Measurements from ENCODE around the gene NMRAL1.

The NMRAL1 gene

GRCh38 chr16:4486126-4486893 lies 11.9 kb upstream of the NMRAL1 start:
- no peaks in the 10 kb centered on the region for H3K27me3 ChIP-seq (ENCODE audit: insufficient read depth, low read length)
- no peaks in the 10 kb centered on the region for H3K4me1 ChIP-seq (ENCODE audit: insufficient read depth, low read length, severe bottlenecking)
- H3K4me2 ChIP-seq (ENCODE audit: low read length): no peak overlapping the region
- H3K27ac ChIP-seq (ENCODE audit: low read depth, low read length, poor library complexity, severe bottlenecking): no peak overlapping the region
- H3K9me2 ChIP-seq (ENCODE audit: low read depth, low read length): no peaks in the 10 kb centered on the region
- H4K20me1 ChIP-seq (ENCODE audit: insufficient read depth, low read length): no peaks in the 10 kb centered on the region
- H3K4me3 ChIP-seq (ENCODE audit: low read depth, low read length, poor library complexity, severe bottlenecking): no peak overlapping the region
- H2AFZ ChIP-seq (ENCODE audit: low read length): no peak overlapping the region
- H3K9me3 ChIP-seq (ENCODE audit: low read length): no peaks in the 10 kb centered on the region
- no peaks in the 10 kb centered on the region for H3F3A ChIP-seq (ENCODE audit: insufficient read depth, low read length)
- H3K9ac ChIP-seq (ENCODE audit: low read length): no peak overlapping the region
- TF ChIP-seq, protein P1, sequence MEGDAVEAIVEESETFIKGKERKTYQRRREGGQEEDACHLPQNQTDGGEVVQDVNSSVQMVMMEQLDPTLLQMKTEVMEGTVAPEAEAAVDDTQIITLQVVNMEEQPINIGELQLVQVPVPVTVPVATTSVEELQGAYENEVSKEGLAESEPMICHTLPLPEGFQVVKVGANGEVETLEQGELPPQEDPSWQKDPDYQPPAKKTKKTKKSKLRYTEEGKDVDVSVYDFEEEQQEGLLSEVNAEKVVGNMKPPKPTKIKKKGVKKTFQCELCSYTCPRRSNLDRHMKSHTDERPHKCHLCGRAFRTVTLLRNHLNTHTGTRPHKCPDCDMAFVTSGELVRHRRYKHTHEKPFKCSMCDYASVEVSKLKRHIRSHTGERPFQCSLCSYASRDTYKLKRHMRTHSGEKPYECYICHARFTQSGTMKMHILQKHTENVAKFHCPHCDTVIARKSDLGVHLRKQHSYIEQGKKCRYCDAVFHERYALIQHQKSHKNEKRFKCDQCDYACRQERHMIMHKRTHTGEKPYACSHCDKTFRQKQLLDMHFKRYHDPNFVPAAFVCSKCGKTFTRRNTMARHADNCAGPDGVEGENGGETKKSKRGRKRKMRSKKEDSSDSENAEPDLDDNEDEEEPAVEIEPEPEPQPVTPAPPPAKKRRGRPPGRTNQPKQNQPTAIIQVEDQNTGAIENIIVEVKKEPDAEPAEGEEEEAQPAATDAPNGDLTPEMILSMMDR (IDR thresholded peaks at IDR 0.05; ENCODE audit: low read length): no peak
- TF ChIP-seq EZH2 (IDR thresholded peaks at IDR 0.05; ENCODE audit: borderline replicate concordance, low read length): no peak
- peaks cover 4% of the 10 kb centered on the region; the same call in 1 of the 2 replicates for H3K79me2 ChIP-seq (ENCODE audit: insufficient read depth, low read length)
- H3K36me3 ChIP-seq (ENCODE audit: insufficient read depth, low read length): peaks cover 47% of the 10 kb centered on the region

DNA sequence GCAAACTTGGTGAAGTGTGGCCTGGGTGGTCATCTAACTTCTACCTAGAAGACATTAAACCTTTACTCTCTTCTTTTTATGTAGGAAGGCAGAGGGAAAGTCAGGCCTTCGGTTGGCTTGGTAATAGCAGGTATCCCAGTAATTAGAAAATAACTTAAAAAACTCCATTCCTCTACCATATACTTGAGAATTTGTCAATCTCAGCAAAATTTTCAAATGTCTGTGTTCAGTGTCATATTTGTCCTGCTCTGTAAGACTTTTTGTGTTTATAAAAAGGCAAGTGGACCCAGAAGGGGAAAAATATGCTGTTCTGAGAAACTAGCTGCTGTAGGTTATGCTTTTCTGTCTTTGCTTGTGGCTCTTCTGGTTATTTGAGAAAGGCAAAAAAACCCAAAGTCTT lies 7.5 kb upstream of the NMRAL1 start:
- Histone ChIP-seq H3K4me3 (ENCODE audit: low read depth, low read length, poor library complexity, severe bottlenecking) (no peak overlapping the region), H3K79me2 (ENCODE audit: insufficient read depth, low read length) (peaks cover 19% of the 10 kb centered on the region), H3K9me2 (ENCODE audit: low read depth, low read length) (no peaks in the 10 kb centered on the region)

DNA sequence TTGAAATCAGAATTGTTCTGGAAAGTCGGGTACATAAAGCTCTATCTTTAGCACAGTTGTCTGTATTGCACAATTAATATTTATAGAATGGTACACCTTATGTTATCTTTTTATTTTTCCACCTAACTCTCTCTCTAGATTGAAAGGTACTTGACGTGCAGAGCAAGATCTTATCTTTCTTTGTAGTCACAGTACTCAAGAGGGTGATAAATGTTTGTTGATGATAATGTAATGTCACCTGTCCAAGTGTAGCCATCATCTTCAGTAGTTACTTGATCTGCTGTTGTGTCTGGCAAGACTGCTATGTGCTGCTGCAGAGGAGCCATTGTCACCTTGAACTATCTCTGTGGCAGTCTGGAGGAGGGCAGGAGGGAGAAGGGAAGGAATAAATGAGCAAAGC lies 7.1 kb upstream of the NMRAL1 start:
- Histone ChIP-seq H3K9ac (ENCODE audit: low read length) (no peak overlapping the region), H4K20me1 (ENCODE audit: insufficient read depth, low read length) (no peaks in the 10 kb centered on the region), H3K9me2 (ENCODE audit: low read depth, low read length) (no peaks in the 10 kb centered on the region), H3F3A (ENCODE audit: insufficient read depth, low read length) (no peaks in the 10 kb centered on the region), H3K27ac (ENCODE audit: low read depth, low read length, poor library complexity, severe bottlenecking) (no peak overlapping the region), H3K4me2 (ENCODE audit: low read length) (no peak overlapping the region), H3K27me3 (ENCODE audit: insufficient read depth, low read length) (no peaks in the 10 kb centered on the region), H3K79me2 (ENCODE audit: insufficient read depth, low read length) (peaks cover 19% of the 10 kb centered on the region), H3K4me1 (ENCODE audit: insufficient read depth, low read length, severe bottlenecking) (peaks cover 12% of the 10 kb centered on the region), H2AFZ (ENCODE audit: low read length) (no peak overlapping the region), H3K36me3 (ENCODE audit: insufficient read depth, low read length) (peaks cover 22% of the 10 kb centered on the region), H3K4me3 (ENCODE audit: low read depth, low read length, poor library complexity, severe bottlenecking) (no peak overlapping the region), H3K9me3 (ENCODE audit: low read length) (no peaks in the 10 kb centered on the region)
- TF ChIP-seq EZH2 (IDR thresholded peaks at IDR 0.05; ENCODE audit: borderline replicate concordance, low read length): no peak
- TF ChIP-seq, protein P1 (IDR thresholded peaks at IDR 0.05; ENCODE audit: low read length): no peak

More for the DNA sequence above, 7.5 kb upstream of the NMRAL1 start:
- H4K20me1 ChIP-seq (ENCODE audit: insufficient read depth, low read length): no peaks in the 10 kb centered on the region
- H3K36me3 ChIP-seq (ENCODE audit: insufficient read depth, low read length): peaks cover 25% of the 10 kb centered on the region
- no peaks in the 10 kb centered on the region for H3F3A ChIP-seq (ENCODE audit: insufficient read depth, low read length)
- H3K9ac ChIP-seq (ENCODE audit: low read length): no peak overlapping the region
- H3K27ac ChIP-seq (ENCODE audit: low read depth, low read length, poor library complexity, severe bottlenecking): no peak overlapping the region
- TF ChIP-seq EZH2 (IDR thresholded peaks at IDR 0.05; ENCODE audit: borderline replicate concordance, low read length): no peak
- TF ChIP-seq, protein P1 (IDR thresholded peaks at IDR 0.05; ENCODE audit: low read length): no peak
- no peaks in the 10 kb centered on the region for H3K27me3 ChIP-seq (ENCODE audit: insufficient read depth, low read length)
- no peak overlapping the region for H3K4me2 ChIP-seq (ENCODE audit: low read length)
- peaks cover 12% of the 10 kb centered on the region for H3K4me1 ChIP-seq (ENCODE audit: insufficient read depth, low read length, severe bottlenecking)
- no peak overlapping the region for H2AFZ ChIP-seq (ENCODE audit: low read length)
- no peaks in the 10 kb centered on the region for H3K9me3 ChIP-seq (ENCODE audit: low read length)

Data from OCI-LY1 (cell line).